GM18873 (cell line): ENCODE data around the gene HNF1A.

Experiments
- ATAC-seq: cut with Tn5 transposase; IDR thresholded peaks from one replicate; pipeline ENCODE4 v1.9.1; 2021; ENCODE audit warnings: mild to moderate bottlenecking, moderate library complexity, moderate number of reproducible peaks; ENCODE audit not compliant: unreplicated experiment, low FRiP score

HNF1A gene

DNA sequence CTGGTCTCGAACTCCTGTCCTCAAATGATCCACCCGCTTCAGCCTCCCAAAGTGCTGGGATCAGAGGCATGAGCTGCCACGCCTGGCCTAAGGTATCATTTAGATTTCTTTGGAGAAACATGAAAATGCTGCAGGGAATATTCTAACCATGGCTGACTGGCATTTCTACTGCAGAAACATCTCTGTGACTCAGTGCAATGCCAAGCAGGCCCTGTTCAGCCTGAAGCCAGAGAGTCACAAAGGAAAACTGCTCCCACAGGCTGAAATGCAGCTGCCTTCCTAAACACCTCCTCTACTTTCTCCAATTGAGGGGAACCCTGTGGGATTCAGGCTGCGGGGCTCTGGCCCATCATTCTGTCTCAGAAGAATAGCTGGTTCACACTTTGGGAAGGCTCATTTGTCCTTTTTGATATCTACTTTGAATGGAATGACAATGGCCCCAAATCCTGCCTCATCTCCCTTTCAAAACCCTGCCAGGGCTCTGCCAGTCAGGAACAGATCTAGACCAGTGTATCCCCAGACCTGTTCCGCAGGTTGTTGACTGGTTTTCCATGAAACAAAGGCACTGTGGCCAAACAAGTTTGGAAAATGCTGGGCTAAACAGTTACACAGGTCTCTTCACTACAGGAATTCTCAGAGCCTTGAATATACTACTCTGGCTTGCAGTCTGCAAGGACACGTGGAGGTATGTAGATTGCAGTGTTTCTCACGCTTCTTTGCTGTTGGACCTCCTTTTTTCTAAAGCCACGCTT is 30.2 kb downstream of the HNF1A start:
- ATAC-seq, result no peak

DNA sequence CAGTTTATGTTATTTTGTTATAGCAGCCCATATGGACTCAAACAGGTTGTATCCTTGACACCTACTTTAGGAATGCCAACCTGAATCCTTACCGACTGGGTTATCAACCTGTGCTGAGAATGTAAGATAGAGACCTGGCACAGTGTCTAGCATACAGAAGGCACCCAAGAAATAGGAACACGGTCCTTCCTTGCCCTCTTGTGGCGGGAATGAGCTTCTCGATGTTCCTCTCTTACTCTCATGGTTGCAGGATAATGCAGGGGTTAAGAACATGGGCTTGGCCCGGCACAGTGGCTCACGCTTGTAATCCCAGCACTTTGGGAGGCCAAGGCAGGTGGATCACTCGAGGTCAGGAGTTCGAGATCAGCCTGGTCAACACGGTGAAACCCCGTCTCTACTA is 31.4 kb downstream of the HNF1A start:
- no peak for ATAC-seq

DNA sequence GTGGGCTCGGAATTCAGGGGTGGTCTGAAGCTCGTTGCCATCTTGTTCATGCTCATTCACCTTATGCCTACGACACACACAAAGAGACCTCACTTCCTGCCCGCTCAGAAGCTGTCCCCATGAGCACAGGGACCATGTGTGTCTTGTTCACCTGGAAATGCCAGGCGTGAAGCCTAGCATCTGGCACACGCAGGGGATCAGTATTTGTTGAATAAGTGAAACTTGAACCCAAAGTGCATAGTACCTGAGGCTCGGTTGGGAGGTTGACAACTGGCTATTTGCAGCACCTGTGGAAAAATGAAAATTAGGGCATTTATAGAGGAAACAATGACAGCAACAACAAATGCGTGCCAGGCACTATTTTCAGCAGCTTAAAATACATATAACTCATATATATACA is 32.5 kb downstream of the HNF1A start:
- ATAC-seq, result no peak

DNA sequence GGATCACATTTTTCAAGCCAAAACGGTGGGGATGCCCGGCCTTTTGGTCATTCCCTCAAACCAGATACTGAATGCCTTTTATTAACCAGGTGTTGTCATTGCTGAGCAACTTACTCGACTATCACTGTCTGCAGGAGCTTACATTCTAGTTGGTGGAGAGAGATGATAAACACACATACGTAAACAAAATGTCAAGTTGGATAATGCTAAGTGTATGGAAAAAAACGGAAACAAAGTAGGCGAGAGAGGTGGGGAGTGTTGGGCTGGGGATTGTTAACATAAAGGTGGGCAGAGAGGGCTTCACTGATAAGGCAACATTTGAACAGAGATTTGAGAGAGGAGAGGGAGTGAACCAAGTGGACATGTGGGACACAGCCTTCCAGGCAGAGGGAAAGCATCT is 33.5 kb downstream of the HNF1A start:
- no peak for ATAC-seq

DNA sequence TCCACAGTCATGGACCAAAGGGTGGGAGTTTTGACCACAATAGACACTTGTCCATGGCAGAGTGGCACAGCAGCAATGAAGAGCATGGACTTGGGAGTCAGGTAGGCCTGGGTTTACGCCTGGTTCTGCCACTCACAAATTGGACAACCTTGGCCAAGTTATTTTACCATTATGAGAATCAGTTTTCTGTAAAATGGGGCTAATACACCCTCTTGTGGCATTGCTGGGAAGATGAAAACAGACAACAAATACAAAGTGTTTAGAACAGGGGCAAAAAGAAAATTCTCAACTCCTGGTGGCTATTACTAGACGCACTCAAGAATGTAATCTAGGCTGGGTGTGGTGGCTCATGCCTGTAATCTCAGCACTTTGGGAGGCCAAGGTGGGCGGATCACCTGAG is 35.4 kb downstream of the HNF1A start:
- ATAC-seq, result no peak

GRCh38 chr12:121015825-121016766 is 37.8 kb downstream of the HNF1A start, which contains the start of gene C12orf43:
TSS of gene C12orf43 (minus strand) at chr12:121016487. CDS start at chr12:121016474, 13 bp downstream.
- peak; percentile 90 for ATAC-seq

DNA sequence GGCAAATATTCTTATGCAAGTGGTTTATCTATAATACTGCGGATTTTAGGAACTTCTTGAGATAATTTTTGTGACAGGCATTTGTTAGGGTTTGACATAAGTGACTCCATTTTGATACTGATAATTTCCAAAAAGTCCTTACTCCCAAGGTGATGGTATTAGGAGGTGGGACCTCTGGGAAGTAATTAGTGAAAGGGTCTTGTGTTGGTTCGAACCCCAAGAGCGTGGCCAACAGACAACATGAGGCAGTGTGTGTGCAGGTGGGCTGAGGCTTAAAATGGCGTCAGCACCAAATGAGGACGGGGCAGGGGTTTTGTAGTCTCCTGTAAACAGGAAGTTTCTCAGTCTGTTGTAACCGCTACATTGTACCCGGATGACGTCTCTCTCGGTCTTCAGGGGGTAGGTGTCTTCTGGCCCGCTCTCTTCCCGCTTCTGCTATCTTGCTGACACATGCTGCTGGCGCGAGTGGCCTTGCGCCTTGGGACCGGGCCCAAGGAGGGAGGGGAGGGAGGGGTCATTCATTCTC is 39.7 kb downstream of the HNF1A start:
- ATAC-seq, result no peak

DNA sequence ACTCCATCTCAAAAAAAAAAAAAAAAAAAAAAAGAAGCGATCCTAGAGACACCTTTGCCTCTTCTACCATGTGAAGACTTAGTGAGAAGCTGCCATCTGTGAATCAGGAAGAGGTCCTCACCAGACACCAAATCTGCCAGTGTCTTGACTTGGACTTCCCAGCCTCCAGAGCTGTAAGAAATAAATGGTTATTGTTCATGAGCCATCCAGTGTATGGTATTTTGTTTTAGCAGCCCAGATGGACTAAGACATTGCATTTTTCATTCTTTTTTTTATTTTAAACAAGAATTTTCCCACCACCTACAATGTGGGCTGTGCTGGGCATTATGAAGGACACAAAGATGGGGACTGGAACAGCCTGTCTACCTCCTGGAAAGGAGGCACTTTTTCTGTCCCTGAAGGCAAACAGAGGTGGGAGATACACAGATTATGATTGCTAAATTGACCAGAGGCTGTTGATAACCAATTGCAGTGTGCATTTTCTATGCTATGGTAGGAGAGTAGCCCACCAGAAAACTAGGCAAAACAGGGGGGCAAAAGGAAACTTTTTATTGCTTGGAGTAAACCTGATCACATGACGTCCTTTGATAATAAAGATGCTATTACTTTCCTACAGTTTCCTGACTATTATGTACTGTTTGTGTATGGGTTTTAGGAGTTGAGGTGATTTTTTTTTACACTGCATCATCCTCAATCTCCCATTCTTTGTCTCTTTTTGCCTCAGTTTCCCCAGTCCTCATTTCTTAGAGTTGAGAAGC is 40.7 kb downstream of the HNF1A start:
- ATAC-seq, result no peak

DNA sequence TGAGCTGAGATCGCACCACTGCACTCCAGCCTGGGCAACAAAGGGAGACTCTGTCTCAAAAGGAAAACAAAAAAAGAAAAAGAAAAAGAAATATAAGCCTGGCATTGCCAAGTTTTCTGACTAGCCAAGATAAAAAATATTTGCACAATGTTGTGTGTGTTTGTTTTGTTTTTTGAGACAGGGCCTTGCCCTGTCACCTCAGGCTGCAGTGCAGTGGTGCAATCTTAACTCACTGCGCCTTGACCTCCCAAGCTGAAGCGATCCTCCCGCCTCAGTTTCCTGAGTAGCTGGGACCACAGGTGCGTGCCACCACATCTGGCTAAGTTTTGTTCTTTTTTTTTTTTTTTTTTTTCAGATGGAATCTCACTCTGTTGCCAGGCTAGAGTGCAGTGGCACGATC is 43.4 kb downstream of the HNF1A start:
- ATAC-seq, result no peak

DNA sequence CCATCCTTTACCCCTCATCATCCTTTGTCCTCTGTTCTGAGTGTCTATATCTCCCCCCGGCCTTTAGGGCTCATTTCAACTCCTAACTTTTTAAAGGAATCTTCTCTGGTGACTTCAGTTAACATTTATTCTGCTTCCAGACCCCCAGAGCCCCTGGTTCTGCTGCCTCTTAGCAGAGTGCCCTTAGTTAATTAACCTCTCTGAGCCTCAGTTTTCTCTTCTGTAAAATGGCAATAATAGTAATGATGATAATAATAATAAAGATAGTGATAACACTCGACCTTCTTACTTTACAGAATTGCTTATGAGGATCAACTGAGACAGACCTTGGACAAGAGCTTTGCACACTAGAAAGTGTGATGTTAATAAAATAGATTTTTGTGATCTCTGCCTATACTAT is 44.4 kb downstream of the HNF1A start:
- ATAC-seq, result no peak

- no peak for ATAC-seq
These were observed 45.5 kb downstream of the HNF1A start for GRCh38 chr12:121023799-121024198.

- ATAC-seq, result no peak
These were observed 47.3 kb downstream of the HNF1A start for GRCh38 chr12:121025442-121026226.

DNA sequence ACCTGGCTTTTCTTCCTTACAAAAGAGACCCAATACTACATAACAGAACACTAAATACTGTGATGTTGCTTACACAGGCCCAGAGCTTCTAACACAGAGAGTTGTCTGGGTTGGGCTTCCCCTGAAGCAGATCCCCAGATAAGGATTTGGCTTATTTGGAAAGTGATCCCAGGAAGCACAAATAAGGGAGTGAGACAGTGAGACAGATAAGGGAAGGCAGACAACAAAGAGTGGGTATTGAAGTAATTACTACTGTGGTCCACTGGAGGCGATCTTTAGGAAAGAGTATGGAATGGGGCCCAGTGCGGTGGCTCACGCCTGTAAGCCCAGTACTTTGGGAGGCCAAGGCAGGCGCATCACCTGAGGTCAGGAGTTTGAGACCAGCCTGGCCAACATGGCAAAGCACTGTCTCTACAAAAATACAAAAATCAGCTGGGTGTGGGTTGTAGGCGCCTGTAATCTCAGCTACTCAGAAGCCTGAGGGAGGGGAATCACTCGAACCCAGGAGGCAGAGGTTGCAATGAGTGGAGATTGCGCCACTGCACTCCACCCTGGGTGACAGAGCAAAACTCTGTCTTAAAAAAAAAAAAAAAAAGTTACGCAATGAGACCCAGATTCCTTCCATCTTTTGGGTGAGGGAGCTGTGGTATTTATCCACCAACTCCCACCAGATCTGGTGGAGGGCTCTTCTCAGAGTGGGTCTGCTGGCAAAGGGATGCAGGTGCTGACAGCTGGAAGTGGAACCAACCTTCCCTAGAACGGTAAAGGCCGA is 48.1 kb downstream of the HNF1A start:
- ATAC-seq, result no peak

GRCh38 chr12:121030576-121031212 is 52.4 kb downstream of the HNF1A start:
- ATAC-seq, result no peak

DNA sequence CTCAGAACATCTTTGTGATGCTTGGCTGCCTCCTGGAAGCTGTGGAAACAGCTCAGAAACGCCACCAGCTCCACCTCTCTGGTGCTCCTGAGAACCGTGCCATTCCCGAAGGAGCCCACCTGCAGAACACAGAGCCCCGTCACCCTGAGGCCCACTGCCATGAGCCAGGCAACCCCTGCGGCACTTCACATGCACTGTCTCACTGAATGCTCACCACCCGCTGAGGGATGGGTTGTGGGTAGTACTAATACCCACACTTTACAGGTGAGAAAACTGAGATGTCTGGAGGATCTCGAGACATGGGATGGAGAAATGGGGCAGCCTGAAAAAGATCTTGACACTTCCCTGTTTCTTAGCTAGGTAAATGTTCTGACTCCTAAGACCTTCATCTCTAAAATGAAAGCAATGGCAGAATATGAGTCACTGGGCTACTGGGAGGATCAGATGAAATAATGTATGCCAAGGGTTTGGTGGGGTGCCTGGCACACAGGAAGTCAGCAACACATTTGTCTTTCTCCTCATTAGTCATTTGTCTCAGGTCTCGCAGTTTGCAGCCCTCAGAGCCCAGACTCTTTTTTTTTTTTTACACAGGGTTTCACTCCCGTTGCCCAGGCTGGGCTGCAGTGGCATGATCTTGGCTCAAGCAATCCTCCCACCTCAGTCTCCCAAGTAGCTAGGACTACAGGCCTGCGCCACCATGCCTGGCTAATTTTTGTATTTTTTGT is 55.4 kb downstream of the HNF1A start:
- ATAC-seq, result no peak

DNA sequence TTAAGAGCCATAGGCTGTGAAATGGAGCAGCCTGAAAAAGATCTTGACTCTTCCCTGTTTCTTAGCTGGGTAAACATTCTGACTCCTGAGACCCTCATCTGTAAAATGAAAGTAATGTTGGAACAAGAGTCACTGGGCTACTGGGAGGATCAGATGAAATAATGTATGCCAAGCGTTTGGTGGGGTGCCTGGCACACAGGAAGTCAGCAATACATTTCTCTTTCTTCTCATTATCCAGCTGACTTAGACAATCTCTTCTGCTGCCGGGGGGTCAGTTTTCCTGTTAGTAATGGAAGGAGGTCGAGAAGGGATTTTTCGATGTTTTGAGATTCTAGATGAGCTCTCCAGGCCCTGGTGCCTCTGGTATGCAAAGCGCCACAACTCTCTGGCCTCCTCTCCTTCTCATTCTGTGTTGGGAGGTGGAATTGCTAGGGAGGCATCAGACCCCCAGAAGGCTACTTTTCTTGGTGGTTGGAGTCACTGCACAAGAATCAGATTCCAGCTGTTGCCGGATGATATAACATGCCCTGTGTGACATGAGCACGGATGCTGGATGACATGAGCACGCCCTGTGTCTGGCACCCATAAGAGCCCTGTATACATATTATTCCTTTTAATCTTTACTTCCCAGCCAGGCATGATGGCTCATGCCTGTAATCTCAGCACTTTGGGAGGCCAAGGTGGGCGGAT is 56.4 kb downstream of the HNF1A start:
- no peak for ATAC-seq

DNA sequence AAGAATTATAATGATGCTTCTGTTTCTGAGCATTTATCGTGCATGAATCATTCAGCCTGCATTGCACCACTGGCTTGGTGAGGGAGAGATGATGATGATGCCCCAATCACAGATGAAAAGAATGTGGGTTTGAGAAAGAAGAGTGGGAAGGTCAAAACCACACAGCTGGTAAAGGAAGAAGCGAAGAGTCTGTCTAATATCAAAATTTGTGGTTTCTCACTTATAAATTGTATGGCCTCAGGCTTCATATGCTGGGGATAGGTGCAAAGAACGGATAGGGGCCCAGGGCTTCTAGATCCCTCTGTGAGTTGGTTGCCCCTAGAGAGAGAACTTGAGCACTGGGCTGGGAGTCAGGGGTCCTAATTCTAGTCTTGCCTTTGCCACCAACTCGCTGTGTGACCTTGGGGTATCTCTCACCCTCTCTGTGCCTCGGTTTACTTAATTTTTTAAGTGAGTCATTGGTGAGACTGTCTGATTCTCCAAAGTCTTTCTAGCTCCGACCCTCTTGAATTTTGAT is 58.5 kb downstream of the HNF1A start:
- ATAC-seq, result no peak
